ENCODE results near the gene FES.

GRCh38 chr15:90914305-90915080, 30.2 kb downstream of the FES start:
- TF ChIP-seq TOPORS (CRISPR knock-in tag; IDR thresholded peaks at IDR 0.05) (no peak), TCF12 (IDR thresholded peaks at IDR 0.05) (no peak), TCF12 (CRISPR knock-in tag; IDR thresholded peaks at IDR 0.05) (no peak), HNRNPK (IDR thresholded peaks at IDR 0.05; ENCODE audit: low read depth, low read length, poor library complexity, severe bottlenecking) (no peak), ZNF17 (CRISPR knock-in tag; IDR thresholded peaks at IDR 0.05) (no peak), ATF1 (CRISPR knock-in tag; IDR thresholded peaks at IDR 0.05) (no peak), SRF (IDR thresholded peaks at IDR 0.05; ENCODE audit: low read depth, low read length) (no peak), SPEN (CRISPR knock-in tag; IDR thresholded peaks at IDR 0.05; ENCODE audit: low read depth) (no peak), CTCF (CRISPR knock-in tag; IDR thresholded peaks at IDR 0.05) (no peak), POLR2A (IDR thresholded peaks at IDR 0.05; ENCODE audit: insufficient read depth in 1 of 2, low read depth in 2 of 2, low read length in 2 of 2) (no peak), ZNF335 (CRISPR knock-in tag; IDR thresholded peaks at IDR 0.05) (no peak), ZNF282 (IDR thresholded peaks at IDR 0.05; ENCODE audit: partially characterized antibody) (no peak), REST (IDR thresholded peaks at IDR 0.05; ENCODE audit: borderline replicate concordance in 1 of 2, low read depth in 1 of 2, low read length in 2 of 2) (no peak), ATF3 (CRISPR knock-in tag; IDR thresholded peaks at IDR 0.05) (no peak)

Measured in HepG2 (cell line).